GM12865 (cell line): ENCODE results near the gene ANAPC15.

Source experiments
- DNase-seq: peaks from one replicate; pipeline ENCODE4 v3.0.0; 2010; ENCODE audit warnings: low read depth
- H3K4me3 ChIP-seq: 2 replicates; pipeline ENCODE4 v1.5.1; 2011; ENCODE audit warnings: mild to moderate bottlenecking, low read depth, low read length, control low read depth
- TF ChIP-seq, protein P1 (sequence below): IDR thresholded peaks from 2 replicates; pipeline ENCODE4 v1.5.1; 2011; ENCODE audit warnings: low read length, control low read depth, low read depth, inconsistent platforms; ENCODE audit not compliant: insufficient read depth; ENCODE audit errors: missing control alignments

ANAPC15 gene

DNA sequence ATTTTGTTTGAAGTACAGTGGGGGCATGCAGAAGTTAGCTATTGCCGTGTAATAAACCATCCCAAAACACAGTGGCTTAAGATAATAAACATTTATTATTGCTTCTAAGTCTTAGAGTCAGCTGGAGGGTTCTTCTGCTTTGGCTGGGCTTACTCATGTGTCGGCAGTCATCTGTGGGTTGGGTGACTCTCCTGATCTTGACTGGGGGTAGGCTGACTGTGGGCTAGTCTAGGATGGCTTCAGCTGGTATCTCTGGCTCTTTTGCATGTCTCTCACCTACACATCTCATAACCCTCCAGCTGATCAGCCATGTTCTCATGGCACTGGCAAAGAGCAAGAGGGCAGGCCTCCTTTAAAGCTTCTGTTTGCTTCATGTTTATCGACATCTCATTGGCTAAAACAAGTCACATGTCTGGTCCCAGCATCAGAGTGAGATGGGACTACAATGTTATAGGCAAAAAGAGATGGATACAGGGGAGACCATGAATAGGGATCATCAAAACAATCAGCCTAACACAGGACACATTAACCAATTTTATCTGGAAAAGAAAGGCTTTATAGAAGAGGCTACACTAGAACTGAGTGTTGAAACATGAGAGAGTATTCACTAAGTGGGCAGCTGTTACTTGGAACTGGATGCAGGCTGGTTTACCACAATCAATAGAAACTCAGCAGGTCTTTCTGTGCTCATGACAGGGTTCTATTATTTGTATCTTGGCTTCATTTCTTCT is 26.7 kb downstream of the ANAPC15 start:
- TF ChIP-seq, protein P1, sequence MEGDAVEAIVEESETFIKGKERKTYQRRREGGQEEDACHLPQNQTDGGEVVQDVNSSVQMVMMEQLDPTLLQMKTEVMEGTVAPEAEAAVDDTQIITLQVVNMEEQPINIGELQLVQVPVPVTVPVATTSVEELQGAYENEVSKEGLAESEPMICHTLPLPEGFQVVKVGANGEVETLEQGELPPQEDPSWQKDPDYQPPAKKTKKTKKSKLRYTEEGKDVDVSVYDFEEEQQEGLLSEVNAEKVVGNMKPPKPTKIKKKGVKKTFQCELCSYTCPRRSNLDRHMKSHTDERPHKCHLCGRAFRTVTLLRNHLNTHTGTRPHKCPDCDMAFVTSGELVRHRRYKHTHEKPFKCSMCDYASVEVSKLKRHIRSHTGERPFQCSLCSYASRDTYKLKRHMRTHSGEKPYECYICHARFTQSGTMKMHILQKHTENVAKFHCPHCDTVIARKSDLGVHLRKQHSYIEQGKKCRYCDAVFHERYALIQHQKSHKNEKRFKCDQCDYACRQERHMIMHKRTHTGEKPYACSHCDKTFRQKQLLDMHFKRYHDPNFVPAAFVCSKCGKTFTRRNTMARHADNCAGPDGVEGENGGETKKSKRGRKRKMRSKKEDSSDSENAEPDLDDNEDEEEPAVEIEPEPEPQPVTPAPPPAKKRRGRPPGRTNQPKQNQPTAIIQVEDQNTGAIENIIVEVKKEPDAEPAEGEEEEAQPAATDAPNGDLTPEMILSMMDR, result no peak
- H3K4me3 ChIP-seq, result no peak overlapping the region
- DNase-seq, result no peak

DNA sequence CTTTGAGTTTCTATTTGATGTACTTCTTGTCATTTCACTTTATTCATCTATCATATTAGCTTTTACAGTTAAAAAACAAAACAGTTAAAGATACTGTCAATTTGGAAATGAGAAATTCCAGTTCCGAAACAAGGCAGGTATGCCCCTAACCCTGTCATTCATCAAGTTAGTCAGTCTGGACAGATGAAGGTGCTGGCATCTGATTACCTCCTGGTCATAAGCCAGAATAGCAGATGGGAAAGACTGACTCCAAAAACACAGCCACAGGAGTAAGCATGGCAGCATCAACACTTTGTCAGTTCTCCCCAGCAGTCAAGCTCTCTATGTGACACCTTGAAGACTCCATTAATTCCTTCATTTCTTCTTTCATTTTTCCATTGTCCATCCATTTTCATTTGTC is 27.5 kb downstream of the ANAPC15 start:
- TF ChIP-seq, protein P1, result no peak
- no peak for DNase-seq
- H3K4me3 ChIP-seq, result no peak overlapping the region

DNA sequence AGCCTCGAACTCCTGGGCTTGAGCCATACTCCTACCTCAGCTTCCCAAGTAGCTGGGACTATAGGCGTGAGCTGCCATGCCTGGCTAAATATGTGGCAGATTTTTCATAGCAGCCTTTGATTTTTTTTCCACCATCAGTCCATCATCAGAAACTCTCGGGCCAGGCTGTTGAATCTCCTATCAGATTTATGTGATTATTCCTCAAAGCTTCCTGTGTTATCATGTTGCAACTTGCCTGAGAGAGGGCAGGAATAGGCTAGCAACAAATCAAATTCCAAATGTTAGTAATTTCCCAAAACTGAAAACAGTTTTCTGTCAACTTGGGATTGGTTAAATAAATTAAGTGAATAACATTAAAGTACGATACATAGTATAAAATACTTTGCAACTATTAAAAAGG is 28.4 kb downstream of the ANAPC15 start:
- H3K4me3 ChIP-seq, result no peak overlapping the region
- TF ChIP-seq, protein P1, result no peak
- DNase-seq, result no peak

- TF ChIP-seq, protein P1, result no peak
- DNase-seq, result no peak
- no peak overlapping the region for H3K4me3 ChIP-seq
Measured at GRCh38 chr11:72083414-72083813, 29.1 kb downstream of the ANAPC15 start.

GRCh38 chr11:72081821-72082453 is 30.6 kb downstream of the ANAPC15 start:
- no peak for DNase-seq
- no peak overlapping the region for H3K4me3 ChIP-seq
- TF ChIP-seq, protein P1, result no peak

DNA sequence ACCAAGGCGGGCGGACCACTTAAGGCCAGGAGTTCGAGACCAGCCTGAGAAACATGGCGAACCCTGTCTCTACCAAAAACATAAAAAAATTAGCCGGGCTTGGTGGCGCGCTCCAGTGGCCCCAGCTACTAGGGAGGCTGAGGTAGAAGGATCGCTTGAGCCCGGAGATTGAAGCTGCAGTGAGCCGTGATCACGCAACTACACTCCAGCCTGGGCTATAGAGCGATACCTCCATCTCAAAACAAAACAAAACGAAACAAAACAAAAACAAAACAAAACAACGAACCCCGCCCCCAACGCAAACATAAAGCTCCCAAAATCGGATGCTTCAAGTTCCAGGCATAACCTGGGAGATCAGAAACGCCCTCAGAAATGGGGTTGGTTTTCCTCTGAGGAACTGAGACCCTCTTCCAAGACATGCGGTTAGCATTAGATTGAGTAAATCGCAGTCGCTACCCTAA is 31.3 kb downstream of the ANAPC15 start:
- H3K4me3 ChIP-seq, result peak overlapping the region; percentile 79
- DNase-seq, result no peak
- TF ChIP-seq, protein P1, result no peak
